Measurements from ENCODE around the gene ERG.

DNA sequence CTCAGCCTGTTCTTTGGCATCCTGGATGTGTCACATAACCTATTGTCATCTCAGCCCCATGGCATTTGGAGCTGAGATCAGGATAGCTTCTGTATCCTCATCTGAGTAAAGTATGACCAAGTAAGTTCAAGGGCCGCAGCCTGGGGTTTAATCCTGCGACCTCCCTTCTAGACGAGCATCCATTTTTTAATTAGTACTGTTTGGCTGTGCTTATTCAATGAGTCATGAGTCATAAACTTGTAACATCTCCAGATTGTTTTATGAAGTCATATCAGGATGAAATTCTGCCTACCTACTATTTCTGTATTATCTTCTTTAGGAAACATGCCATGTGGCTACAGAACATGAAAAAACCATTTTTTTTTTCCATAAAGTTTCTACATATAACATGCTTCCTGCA is 119.1 kb downstream of the ERG start:
- no peak for TF ChIP-seq CTCF (IDR thresholded peaks at IDR 0.05; ENCODE audit: low read depth, low read length)
- TF ChIP-seq POLR2A (IDR thresholded peaks at IDR 0.05; ENCODE audit: extremely low read depth, insufficient read length) = no peak
- TF ChIP-seq MAX (IDR thresholded peaks at IDR 0.05; ENCODE audit: low read depth, low read length) = no peak
